Thyroid gland (tissue), 4 donors: ENCODE measurements around the gene BRINP3. TPM values are rescaled to one million over a fixed set of nuclear protein-coding genes. Genes with fewer than 3 reads are reported as not detected.

Experiments used
- DNase-seq, 2 donors: peaks; one replicate each; pipeline ENCODE4 v3.0.0-alpha.2; 2019
- H3K27ac ChIP-seq, 3 donors: fragments of 200-600 bp; sonication (generic); 1 replicate in 2 of 3; 2 replicates in 1 of 3; pipeline ENCODE4 v1.5.1; 2016 to 2019; ENCODE audit warnings: mild to moderate bottlenecking in 1 of 3, moderate library complexity in 1 of 3
- H3K27me3 ChIP-seq: fragments of 200-600 bp; sonication (generic); one replicate; pipeline ENCODE4 v1.5.1; 2019
- H3K36me3 ChIP-seq, 2 donors: fragments of 200-600 bp; sonication (generic); one replicate each; pipeline ENCODE4 v1.5.1; 2016 to 2019
- H3K4me1 ChIP-seq, 2 donors: fragments of 200-600 bp; sonication (generic); one replicate each; pipeline ENCODE4 v1.5.1; 2017 to 2019
- H3K4me3 ChIP-seq, 3 donors: fragments of 200-600 bp; sonication (generic); replicated peaks in 1 of 3; 1 replicate in 2 of 3; 2 replicates in 1 of 3; pipeline ENCODE4 v1.5.1; 2016; ENCODE audit warnings: mild to moderate bottlenecking in 1 of 3
- H3K9me3 ChIP-seq: fragments of 200-600 bp; sonication (generic); one replicate; pipeline ENCODE4 v1.5.1; 2017
- CTCF ChIP-seq, 6 experiments: fragments of 200-600 bp in 3 of 6; fragments of 450-650 bp in 3 of 6; sonication (generic) in 3 of 6; IDR thresholded peaks; one replicate each; pipeline ENCODE4 v1.5.1; 2016 to 2019; ENCODE audit warnings: antibody characterized with exemption in 6 of 6, mild to moderate bottlenecking in 2 of 6, inconsistent platforms in 1 of 6, moderate library complexity in 1 of 6
- POLR2A ChIP-seq, 2 donors: fragments of 450-650 bp; IDR thresholded peaks; one replicate each; pipeline ENCODE4 v1.6.1; 2017; ENCODE audit warnings: antibody characterized with exemption in 2 of 2, mild to moderate bottlenecking in 2 of 2, moderate library complexity in 1 of 2
- WGBS, 2 donors: methylation state at CpG; one replicate each; pipeline ENCODE4 v1.1.5; 2017; 5-methylcytosine and 5-hydroxymethylcytosine counted together
- intact Hi-C: fragments of 100-400 bp; cut with DNase I; formaldehyde crosslinking; loops from one replicate; pipeline ENCODE4 v1.15.1; 2023
- total RNA-seq, 4 donors: library from RNA; depleted of rRNA; stranded (reverse); fragments of >200 nt; gene quantifications; one replicate each; pipeline ENCODE4 v1.2.3, GENCODE V29; 2016

Gene BRINP3
- total RNA-seq, 4 donors from 2014 or later = 2.0 to 6.6 (median 2.7) TPM

- no peak overlapping the region for H3K4me3 ChIP-seq
- DNase-seq = no peak
- no peaks in the 10 kb centered on the region for H3K9me3 ChIP-seq
- H3K27me3 ChIP-seq = no peaks in the 10 kb centered on the region
- intact Hi-C loops = no loop called here
- no peaks in the 10 kb centered on the region for H3K4me1 ChIP-seq
- WGBS, 2 donors = 81% methylated on average over 2 of the region's 2 CpGs
- no peak overlapping the region for H3K27ac ChIP-seq
- H3K36me3 ChIP-seq = no peaks in the 10 kb centered on the region
- TF ChIP-seq POLR2A (IDR thresholded peaks at IDR 0.05) (no peak), CTCF (IDR thresholded peaks at IDR 0.05) (no peak)
These were observed 204.5 kb downstream of the BRINP3 start for GRCh38 chr1:190273161-190273560.

GRCh38 chr1:190262538-190262937, 215.1 kb downstream of the BRINP3 start:
- no peaks in the 10 kb centered on the region for H3K4me1 ChIP-seq
- WGBS, 2 donors = 87 to 91% methylated on average over 3 of the region's 3 CpGs
- TF ChIP-seq POLR2A (IDR thresholded peaks at IDR 0.05) (no peak), CTCF (IDR thresholded peaks at IDR 0.05) (no peak)
- intact Hi-C loops = no loop called here
- no peak for DNase-seq
- no peaks in the 10 kb centered on the region for H3K36me3 ChIP-seq
- H3K27ac ChIP-seq = no peak overlapping the region
- no peaks in the 10 kb centered on the region for H3K27me3 ChIP-seq
- no peaks in the 10 kb centered on the region for H3K9me3 ChIP-seq
- H3K4me3 ChIP-seq = no peak overlapping the region

- no peaks in the 10 kb centered on the region for H3K4me1 ChIP-seq
- H3K36me3 ChIP-seq = no peaks in the 10 kb centered on the region
- no peaks in the 10 kb centered on the region for H3K27me3 ChIP-seq
- TF ChIP-seq CTCF (IDR thresholded peaks at IDR 0.05) (no peak), POLR2A (IDR thresholded peaks at IDR 0.05) (no peak)
- no peak for DNase-seq
- H3K27ac ChIP-seq = no peak overlapping the region
- H3K4me3 ChIP-seq = no peak overlapping the region
- WGBS, 2 donors = 89 to 97% methylated on average over 1 of the region's 1 CpG
- H3K9me3 ChIP-seq = no peaks in the 10 kb centered on the region
- intact Hi-C loops = no loop called here
These were observed 218.2 kb downstream of the BRINP3 start for GRCh38 chr1:190259424-190259823.

- H3K4me1 ChIP-seq = no peaks in the 10 kb centered on the region
These were observed 219.7 kb downstream of the BRINP3 start for GRCh38 chr1:190258003-190258402.

GRCh38 chr1:190252046-190252445, 225.6 kb downstream of the BRINP3 start:
- intact Hi-C loops = no loop called here
- no peaks in the 10 kb centered on the region for H3K27me3 ChIP-seq
- DNase-seq = no peak
- no peaks in the 10 kb centered on the region for H3K36me3 ChIP-seq
- H3K4me1 ChIP-seq = no peaks in the 10 kb centered on the region
- TF ChIP-seq CTCF (IDR thresholded peaks at IDR 0.05) (no peak), POLR2A (IDR thresholded peaks at IDR 0.05) (no peak)
- H3K27ac ChIP-seq = no peak overlapping the region
- H3K4me3 ChIP-seq = no peak overlapping the region
- no peaks in the 10 kb centered on the region for H3K9me3 ChIP-seq

More at GRCh38 chr1:190258003-190258402, 219.7 kb downstream of the BRINP3 start:
- Histone ChIP-seq H3K9me3 (no peaks in the 10 kb centered on the region), H3K36me3 (no peaks in the 10 kb centered on the region), H3K27me3 (no peaks in the 10 kb centered on the region), H3K4me3 (no peak overlapping the region), H3K27ac (no peak overlapping the region)
- intact Hi-C loops = no loop called here
- no peak for DNase-seq
- TF ChIP-seq CTCF (IDR thresholded peaks at IDR 0.05) (no peak), POLR2A (IDR thresholded peaks at IDR 0.05) (no peak)
- 80 to 85% methylated on average over 5 to 6 of the region's 6 CpGs for WGBS, 2 donors
